Stomach (tissue), 9 donors: ENCODE measurements around the gene APOO. TPM values are rescaled to one million over a fixed set of nuclear protein-coding genes. Genes with fewer than 3 reads are reported as not detected.
A peak's percentile ranks its signal among the peaks of the same experiment; 100 is the strongest.

Source experiments
- DNase-seq, 2 donors: peaks; one replicate each; pipeline versions ENCODE4 v3.0.0 to v3.0.0-alpha.2; 2013 to 2019
- H3K27ac ChIP-seq, 5 donors: fragments of 200-600 bp in 4 of 5; sonication (generic) in 4 of 5; one replicate each; pipeline ENCODE4 v1.5.1; 2013 to 2019; ENCODE audit warnings: mild to moderate bottlenecking in 1 of 5, moderate library complexity in 1 of 5
- H3K27me3 ChIP-seq, 3 donors: fragments of 200-600 bp; sonication (generic); one replicate each; pipeline ENCODE4 v1.5.1; 2017 to 2019; ENCODE audit warnings: mixed run types in 1 of 3
- H3K36me3 ChIP-seq, 4 donors: fragments of 200-600 bp; sonication (generic); 1 replicate in 3 of 4; 2 replicates in 1 of 4; pipeline ENCODE4 v1.5.1; 2016 to 2019
- H3K4me1 ChIP-seq, 4 donors: fragments of 200-600 bp; sonication (generic); one replicate each; pipeline ENCODE4 v1.5.1; 2016 to 2019
- H3K4me3 ChIP-seq, 4 donors: fragments of 200-600 bp; sonication (generic) in 3 of 4; one replicate each; pipeline ENCODE4 v1.5.1; 2016 to 2019; ENCODE audit warnings: mild to moderate bottlenecking in 1 of 4
- H3K9me3 ChIP-seq, 4 donors: fragments of 200-600 bp; sonication (generic); one replicate each; pipeline ENCODE4 v1.5.1; 2016 to 2019
- EP300 ChIP-seq: sonication (generic); formaldehyde crosslinking; IDR thresholded peaks from one replicate; pipeline ENCODE4 v1.6.1; 2017; ENCODE audit warnings: antibody characterized with exemption
- POLR2A ChIP-seq, 4 donors: fragments of 450-650 bp; IDR thresholded peaks; one replicate each; pipeline ENCODE4 v1.6.1; 2016; ENCODE audit warnings: antibody characterized with exemption in 4 of 4, control low read depth in 2 of 4, mild to moderate bottlenecking in 1 of 4, moderate library complexity in 1 of 4
- POLR2AphosphoS5 ChIP-seq, 3 donors: sonication (generic); formaldehyde crosslinking; IDR thresholded peaks; one replicate each; pipeline ENCODE4 v1.6.1; 2016; ENCODE audit warnings: antibody characterized with exemption in 3 of 3
- WGBS, 5 donors: extraction: QIAGEN DNeasy Blood & Tissue Kit in 3 of 5; methylation state at CpG; one replicate each; pipeline versions ENCODE4 v1.1.5 to v1.1.7; 2013 to 2018; 5-methylcytosine and 5-hydroxymethylcytosine counted together
- intact Hi-C: fragments of 100-400 bp; cut with DNase I; formaldehyde crosslinking; loops from one replicate; pipeline ENCODE4 v1.15.1; 2023; ENCODE audit warnings: low total_unique reads
- polyA plus RNA-seq, 3 donors: library from polyadenylated mRNA; stranded (reverse); fragments of 200-250 nt; gene quantifications; one replicate each; pipeline ENCODE4 v1.2.3, GENCODE V29; 2013
- total RNA-seq, 5 donors: library from RNA; depleted of rRNA; stranded (reverse); fragments of >200 nt; gene quantifications; one replicate each; pipeline versions ENCODE4 v1.1.0 to v1.2.3, GENCODE V29; 2014 to 2016
- TF ChIP-seq, protein P1 (sequence below), 7 experiments: fragments of 450-650 bp in 4 of 7; fragments of 200-600 bp in 3 of 7; sonication (generic) in 3 of 7; IDR thresholded peaks; one replicate each; pipeline ENCODE4 v1.5.1; 2016 to 2019; ENCODE audit warnings: antibody characterized with exemption in 7 of 7, control low read depth in 2 of 7, mild to moderate bottlenecking in 1 of 7
- donor health status: healthy with polysubstance abuse.
- donor health status: Bipolar disorder and iron deficiency.
- donor health status: healthy.

APOO gene
- total and polyA plus RNA-seq, 8 donors = 2.0 to 29.4 (median 15.7) TPM

DNA sequence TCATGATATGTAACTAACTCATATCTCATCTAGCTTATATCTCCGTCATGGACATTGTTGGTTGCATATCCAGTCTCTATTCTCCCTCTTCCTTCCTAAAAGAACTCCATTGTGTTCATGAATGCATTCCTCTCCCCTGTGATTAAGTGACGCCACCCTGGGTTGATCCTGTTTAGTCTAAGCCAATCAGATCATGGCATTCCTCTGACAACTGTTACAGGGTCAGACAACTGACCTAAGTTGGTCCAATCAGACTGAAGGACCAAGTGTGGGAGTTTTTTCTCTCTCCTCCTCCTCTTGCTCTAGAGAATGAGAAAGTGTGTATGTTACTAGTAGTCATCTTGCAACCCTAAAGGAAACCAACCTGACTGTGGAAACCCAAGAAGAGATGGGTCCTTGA is 3.6 kb downstream of the APOO start:
- WGBS, 5 donors = 31 to 39% (median 34%) methylated on average over 2 of the region's 2 CpGs
- Histone ChIP-seq H3K36me3 (no peaks in the 10 kb centered on the region), H3K9me3 (no peaks in the 10 kb centered on the region), H3K4me3 (no peak overlapping the region), H3K27ac (peak overlapping the region in 1 of 5 donors; percentile 4), H3K27me3 (peaks cover 0 to 2% (median 0%) of the 10 kb centered on the region in 3 donors), H3K4me1 (peaks cover 4 to 49% (median 16%) of the 10 kb centered on the region in 4 donors)
- no peak for TF ChIP-seq POLR2AphosphoS5 (IDR thresholded peaks at IDR 0.05)
- no peak for TF ChIP-seq POLR2A (IDR thresholded peaks at IDR 0.05)
- no peak for TF ChIP-seq EP300
- TF ChIP-seq, protein P1, sequence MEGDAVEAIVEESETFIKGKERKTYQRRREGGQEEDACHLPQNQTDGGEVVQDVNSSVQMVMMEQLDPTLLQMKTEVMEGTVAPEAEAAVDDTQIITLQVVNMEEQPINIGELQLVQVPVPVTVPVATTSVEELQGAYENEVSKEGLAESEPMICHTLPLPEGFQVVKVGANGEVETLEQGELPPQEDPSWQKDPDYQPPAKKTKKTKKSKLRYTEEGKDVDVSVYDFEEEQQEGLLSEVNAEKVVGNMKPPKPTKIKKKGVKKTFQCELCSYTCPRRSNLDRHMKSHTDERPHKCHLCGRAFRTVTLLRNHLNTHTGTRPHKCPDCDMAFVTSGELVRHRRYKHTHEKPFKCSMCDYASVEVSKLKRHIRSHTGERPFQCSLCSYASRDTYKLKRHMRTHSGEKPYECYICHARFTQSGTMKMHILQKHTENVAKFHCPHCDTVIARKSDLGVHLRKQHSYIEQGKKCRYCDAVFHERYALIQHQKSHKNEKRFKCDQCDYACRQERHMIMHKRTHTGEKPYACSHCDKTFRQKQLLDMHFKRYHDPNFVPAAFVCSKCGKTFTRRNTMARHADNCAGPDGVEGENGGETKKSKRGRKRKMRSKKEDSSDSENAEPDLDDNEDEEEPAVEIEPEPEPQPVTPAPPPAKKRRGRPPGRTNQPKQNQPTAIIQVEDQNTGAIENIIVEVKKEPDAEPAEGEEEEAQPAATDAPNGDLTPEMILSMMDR (IDR thresholded peaks at IDR 0.05) = no peak
- intact Hi-C loops = loop anchor here (10.0 kb wide), 1 partner anchor 209 kb away; no protein-coding TSS in a partner anchor
- DNase-seq = no peak

DNA sequence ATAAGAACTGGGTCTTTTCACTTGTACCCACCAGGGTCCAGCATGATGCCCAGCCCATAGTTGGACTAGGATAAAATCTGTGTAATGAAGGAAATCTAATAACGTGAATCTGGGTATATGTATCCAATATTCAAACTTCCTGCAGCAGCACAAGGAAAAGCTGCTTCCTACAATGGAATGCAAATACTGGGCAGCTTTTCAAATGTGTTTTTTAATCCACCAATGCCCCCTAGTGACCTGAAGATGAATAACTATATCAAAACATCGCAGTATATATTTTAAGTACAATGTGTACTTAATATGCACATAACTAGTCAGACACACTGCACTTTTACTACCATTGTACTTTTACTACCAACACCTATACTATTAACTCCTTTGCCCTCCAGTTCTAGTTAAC is 5.3 kb downstream of the APOO start:
- H3K27me3 ChIP-seq = peaks cover 0 to 3% (median 0%) of the 10 kb centered on the region in 3 donors
- peak in 1 of 2 donors; percentile 82 for DNase-seq
- 0 to 2% (median 1%) methylated on average over 2 of the region's 2 CpGs for WGBS, 5 donors
- peak overlapping the region; percentile 26 to 79 (median 74) for H3K27ac ChIP-seq
- peak overlapping the region in 2 of 4 donors; percentile 7 to 10 for H3K4me3 ChIP-seq
- intact Hi-C loops = loop anchor here (10.0 kb wide), 1 partner anchor 208 kb away; no protein-coding TSS in a partner anchor
- no peaks in the 10 kb centered on the region for H3K36me3 ChIP-seq
- H3K4me1 ChIP-seq = peaks cover 4 to 53% (median 19%) of the 10 kb centered on the region in 4 donors
- no peaks in the 10 kb centered on the region for H3K9me3 ChIP-seq
- TF ChIP-seq POLR2A (IDR thresholded peaks at IDR 0.05) = no peak
- peak in 1 of 3 donors; percentile 24 for TF ChIP-seq POLR2AphosphoS5 (IDR thresholded peaks at IDR 0.05)
- TF ChIP-seq, protein P1 (IDR thresholded peaks at IDR 0.05) = peak in 5 of 7 experiments; percentile 11 to 53 (median 30)

DNA sequence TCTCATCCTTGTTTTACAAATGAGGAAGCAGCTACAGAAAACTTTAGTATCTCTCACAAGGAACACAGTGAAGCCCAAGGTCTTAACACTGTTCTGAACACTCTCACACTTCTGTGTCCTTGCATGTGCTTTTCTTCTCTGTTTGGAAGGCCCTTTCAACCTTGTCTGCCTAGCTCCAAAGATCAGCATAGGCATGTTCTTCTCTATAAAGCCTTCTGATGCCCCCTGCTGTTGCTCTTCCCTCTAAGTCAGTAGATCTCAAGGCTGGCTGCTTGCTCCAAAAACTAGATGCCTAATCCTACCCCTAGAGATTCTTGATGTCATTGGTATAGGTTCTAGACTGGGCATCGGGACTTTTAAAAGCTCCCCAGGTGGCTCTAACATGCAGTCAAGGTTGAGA is 5.9 kb downstream of the APOO start:
- Histone ChIP-seq H3K27me3 (peaks cover 0 to 3% (median 0%) of the 10 kb centered on the region in 3 donors), H3K4me1 (peaks cover 4 to 58% (median 17%) of the 10 kb centered on the region in 4 donors), H3K36me3 (no peaks in the 10 kb centered on the region), H3K9me3 (no peaks in the 10 kb centered on the region), H3K4me3 (peak overlapping the region in 2 of 4 donors; percentile 7 to 10), H3K27ac (peak overlapping the region; percentile 26 to 79 (median 74))
- WGBS, 5 donors = 13 to 43% (median 36%) methylated on average over 1 of the region's 1 CpG; no CpG with 5 or more reads in 1 of the 5 donors
- TF ChIP-seq POLR2A (IDR thresholded peaks at IDR 0.05) = no peak
- peak in 2 of 3 donors; percentile 28 to 55 for TF ChIP-seq POLR2AphosphoS5 (IDR thresholded peaks at IDR 0.05)
- TF ChIP-seq, protein P1 (IDR thresholded peaks at IDR 0.05) = peak in 5 of 7 experiments; percentile 22 to 56 (median 36)
- no peak for TF ChIP-seq EP300
- intact Hi-C loops = loop anchor here (10.0 kb wide), 1 partner anchor 207 kb away; no protein-coding TSS in a partner anchor
- peak; percentile 39 to 85 for DNase-seq

DNA sequence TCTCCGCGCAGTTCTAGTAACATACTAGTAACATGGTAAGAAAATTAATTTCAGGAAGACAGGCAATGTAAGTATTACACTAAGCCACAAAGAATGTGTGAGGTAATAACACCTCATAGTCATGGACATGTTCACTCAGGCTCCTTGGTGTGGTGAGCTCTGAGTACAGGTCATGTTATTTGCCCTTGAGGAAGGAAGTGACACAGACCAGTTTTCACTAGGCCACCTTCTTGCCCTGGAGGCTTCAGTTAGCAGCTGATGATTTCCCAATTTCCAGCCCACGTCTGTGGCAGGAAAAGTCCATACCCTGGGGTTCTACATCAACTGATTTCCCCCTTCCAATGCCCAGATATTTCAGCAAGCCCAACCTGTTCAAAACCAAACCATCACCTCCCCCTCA is 6.7 kb downstream of the APOO start:
- Histone ChIP-seq H3K27ac (peak overlapping the region; percentile 38 to 79 (median 74)), H3K27me3 (peaks cover 0 to 3% (median 0%) of the 10 kb centered on the region in 3 donors), H3K36me3 (no peaks in the 10 kb centered on the region), H3K4me1 (peaks cover 0 to 54% (median 17%) of the 10 kb centered on the region in 4 donors), H3K9me3 (no peaks in the 10 kb centered on the region), H3K4me3 (no peak overlapping the region)
- peak in 1 of 2 donors; percentile 35 for DNase-seq
- intact Hi-C loops = loop anchor here (10.0 kb wide), 1 partner anchor 206 kb away; no protein-coding TSS in a partner anchor
- WGBS, 5 donors = 70 to 92% (median 77%) methylated on average over 2 to 3 of the region's 3 CpGs
- TF ChIP-seq POLR2A (IDR thresholded peaks at IDR 0.05) = no peak
- TF ChIP-seq, protein P1 (IDR thresholded peaks at IDR 0.05) = no peak
- peak in 1 of 3 donors; percentile 9 for TF ChIP-seq POLR2AphosphoS5 (IDR thresholded peaks at IDR 0.05)
- no peak for TF ChIP-seq EP300
